IMR-90 (cell line): ENCODE data around the gene IL17B.

Experiments
- POLR2A ChIP-seq: IDR thresholded peaks from 2 replicates; pipeline ENCODE4 v1.6.1; 2012; ENCODE audit warnings: mild to moderate bottlenecking, low read depth, low read length
- RAD21 ChIP-seq: IDR thresholded peaks from 2 replicates; pipeline ENCODE4 v1.6.1; 2012; ENCODE audit warnings: low read length, improper control_type of control experiment
- RFX5 ChIP-seq: IDR thresholded peaks from 2 replicates; pipeline ENCODE4 v1.8.0; 2012; ENCODE audit warnings: low read depth, mild to moderate bottlenecking, low read length, moderate library complexity
- TF ChIP-seq, protein P1 (sequence below): conservative IDR thresholded peaks from 2 replicates; pipeline ENCODE4 v1.5.1; 2012; ENCODE audit warnings: mild to moderate bottlenecking, low read depth, low read length, improper control_type of control experiment

DNA sequence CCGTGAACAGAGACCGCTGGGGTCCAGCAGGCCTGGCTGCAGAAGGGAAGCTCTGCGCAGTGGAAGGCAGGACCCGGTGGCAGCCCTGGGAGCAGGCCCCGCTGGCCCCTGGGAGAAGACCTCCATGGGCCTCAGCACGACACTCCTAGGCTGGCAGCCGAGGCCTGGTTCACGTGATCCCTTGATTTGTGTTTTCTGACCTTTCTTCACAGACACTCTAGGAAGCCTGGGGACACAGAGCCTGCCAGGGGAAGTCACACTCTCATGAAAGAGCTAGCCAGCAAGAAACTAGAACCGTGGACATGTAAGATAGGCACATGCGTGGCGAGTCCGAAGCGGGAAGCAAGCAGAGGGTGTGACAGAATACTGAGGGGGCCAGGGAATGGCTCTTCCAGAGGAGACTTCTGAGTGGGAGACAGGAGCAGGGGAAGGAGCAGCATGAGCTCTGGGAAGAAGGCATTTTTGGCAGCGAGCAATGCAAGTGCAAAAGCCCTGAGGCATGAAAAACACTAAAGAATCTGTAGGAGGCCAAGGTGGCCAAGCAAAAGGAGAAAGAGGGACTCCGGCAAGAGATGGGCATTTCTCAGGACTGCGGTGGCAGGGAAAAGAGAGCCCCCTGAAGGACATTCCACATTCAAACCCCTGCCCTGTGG lies 26.6 kb upstream of the IL17B start:
- TF ChIP-seq, protein P1, sequence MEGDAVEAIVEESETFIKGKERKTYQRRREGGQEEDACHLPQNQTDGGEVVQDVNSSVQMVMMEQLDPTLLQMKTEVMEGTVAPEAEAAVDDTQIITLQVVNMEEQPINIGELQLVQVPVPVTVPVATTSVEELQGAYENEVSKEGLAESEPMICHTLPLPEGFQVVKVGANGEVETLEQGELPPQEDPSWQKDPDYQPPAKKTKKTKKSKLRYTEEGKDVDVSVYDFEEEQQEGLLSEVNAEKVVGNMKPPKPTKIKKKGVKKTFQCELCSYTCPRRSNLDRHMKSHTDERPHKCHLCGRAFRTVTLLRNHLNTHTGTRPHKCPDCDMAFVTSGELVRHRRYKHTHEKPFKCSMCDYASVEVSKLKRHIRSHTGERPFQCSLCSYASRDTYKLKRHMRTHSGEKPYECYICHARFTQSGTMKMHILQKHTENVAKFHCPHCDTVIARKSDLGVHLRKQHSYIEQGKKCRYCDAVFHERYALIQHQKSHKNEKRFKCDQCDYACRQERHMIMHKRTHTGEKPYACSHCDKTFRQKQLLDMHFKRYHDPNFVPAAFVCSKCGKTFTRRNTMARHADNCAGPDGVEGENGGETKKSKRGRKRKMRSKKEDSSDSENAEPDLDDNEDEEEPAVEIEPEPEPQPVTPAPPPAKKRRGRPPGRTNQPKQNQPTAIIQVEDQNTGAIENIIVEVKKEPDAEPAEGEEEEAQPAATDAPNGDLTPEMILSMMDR, result no peak
- TF ChIP-seq POLR2A (no peak), RFX5 (no peak), RAD21 (no peak)
